HepG2 (cell line): ENCODE results near the gene ANTXR1. TPM values are rescaled to one million over a fixed set of nuclear protein-coding genes. Genes with fewer than 3 reads are reported as not detected.

Experiments
- ATF7 ChIP-seq, 2 experiments: fragments of 450-650 bp in 1 of 2; sonication (generic) in 1 of 2; formaldehyde crosslinking in 1 of 2; IDR thresholded peaks; 2 replicates each; pipeline versions ENCODE4 v1.4.0 to v1.6.1; 2016 to 2020; ENCODE audit warnings: antibody characterized with exemption in 1 of 2, mild to moderate bottlenecking in 1 of 2, missing genetic modification reagents in 1 of 2
- BRD4 ChIP-seq: sonication (generic); formaldehyde crosslinking; IDR thresholded peaks from 2 replicates; pipeline ENCODE4 v1.4.0; 2020; ENCODE audit warnings: missing genetic modification reagents
- CEBPB ChIP-seq: IDR thresholded peaks from 2 replicates; pipeline ENCODE4 v1.6.1; 2011; ENCODE audit warnings: low read depth, low read length, improper control_type of control experiment, borderline replicate concordance
- ELF1 ChIP-seq: sonication (generic); formaldehyde crosslinking; IDR thresholded peaks from 2 replicates; pipeline ENCODE4 v1.4.0; 2020; ENCODE audit warnings: missing genetic modification reagents
- HDAC2 ChIP-seq: sonication (generic); formaldehyde crosslinking; IDR thresholded peaks from 2 replicates; pipeline ENCODE4 v1.4.0; 2020; ENCODE audit warnings: missing genetic modification reagents
- HNRNPUL1 ChIP-seq: fragments of 200-400 bp; formaldehyde crosslinking; IDR thresholded peaks from 2 replicates; pipeline ENCODE4 v1.6.1; 2017; ENCODE audit warnings: low read depth, mild to moderate bottlenecking, low read length, moderate library complexity
- HOXA5 ChIP-seq: sonication (generic); formaldehyde crosslinking; IDR thresholded peaks from 2 replicates; pipeline ENCODE4 v1.4.0; 2020; ENCODE audit warnings: missing genetic modification reagents
- MED13 ChIP-seq: sonication (generic); formaldehyde crosslinking; IDR thresholded peaks from 2 replicates; pipeline ENCODE4 v1.5.0; 2020; ENCODE audit warnings: missing genetic modification reagents
- MIXL1 ChIP-seq: IDR thresholded peaks from 2 replicates; pipeline ENCODE4 v1.6.1; 2016
- MTA1 ChIP-seq: sonication (generic); formaldehyde crosslinking; IDR thresholded peaks from 2 replicates; pipeline ENCODE4 v1.4.0; 2020; ENCODE audit warnings: missing genetic modification reagents, mild to moderate bottlenecking, borderline replicate concordance
- REXO4 ChIP-seq: sonication (generic); formaldehyde crosslinking; IDR thresholded peaks from 2 replicates; pipeline ENCODE4 v1.8.0; 2022; ENCODE audit warnings: missing genetic modification reagents, mild to moderate bottlenecking, borderline replicate concordance
- SKI ChIP-seq: fragments of 450-650 bp; IDR thresholded peaks from one replicate; pipeline ENCODE4 v1.6.1; 2018; ENCODE audit warnings: mild to moderate bottlenecking; ENCODE audit not compliant: partially characterized antibody
- SP2 ChIP-seq: sonication (generic); formaldehyde crosslinking; IDR thresholded peaks from 2 replicates; pipeline ENCODE4 v1.5.1; 2020; ENCODE audit warnings: mild to moderate bottlenecking, missing genetic modification reagents
- SP4 ChIP-seq: sonication (generic); formaldehyde crosslinking; IDR thresholded peaks from 2 replicates; pipeline ENCODE4 v1.8.1; 2023; ENCODE audit warnings: mild to moderate bottlenecking, missing genetic modification reagents
- ZBTB42 ChIP-seq: sonication (generic); formaldehyde crosslinking; IDR thresholded peaks from 2 replicates; pipeline ENCODE4 v1.5.0; 2020; ENCODE audit warnings: mild to moderate bottlenecking, missing genetic modification reagents
- ZIK1 ChIP-seq: sonication (generic); formaldehyde crosslinking; IDR thresholded peaks from 2 replicates; pipeline ENCODE4 v1.5.0; 2020; ENCODE audit warnings: mild to moderate bottlenecking, low read depth, missing genetic modification reagents, borderline replicate concordance
- ZNF224 ChIP-seq: sonication (generic); formaldehyde crosslinking; IDR thresholded peaks from 2 replicates; pipeline ENCODE4 v1.5.0; 2020; ENCODE audit warnings: mild to moderate bottlenecking, missing genetic modification reagents
- ZNF460 ChIP-seq: sonication (generic); formaldehyde crosslinking; IDR thresholded peaks from 2 replicates; pipeline ENCODE4 v1.5.1; 2020; ENCODE audit warnings: missing genetic modification reagents, mild to moderate bottlenecking, borderline replicate concordance
- polyA plus RNA-seq, 8 experiments: library from polyadenylated mRNA; depleted of rRNA in 3 of 8; stranded (reverse) in 7 of 8; unstranded in 1 of 8; fragments of >200 nt; fragmentation: Illumina TruSeq in 4 of 8; extraction: Trizol in 4 of 8; gene quantifications; 2 replicates each; pipeline versions ENCODE4 v1.2.1 to v1.2.3, GENCODE V29; 2011 to 2016; ENCODE audit warnings: low read depth in 4 of 8, missing spikeins in 1 of 8, mixed read lengths in 1 of 8; ENCODE audit not compliant: insufficient read depth in 1 of 8
- total RNA-seq, 5 experiments: library from RNA; depleted of rRNA; stranded (reverse); fragments of >200 nt; fragmentation: Illumina TruSeq; extraction: Trizol; gene quantifications; 2 replicates each; pipeline ENCODE4 v1.2.3, GENCODE V29; 2016; ENCODE audit warnings: low read depth in 1 of 5
- TF ChIP-seq, protein P1 (sequence below): sonication (generic); formaldehyde crosslinking; IDR thresholded peaks from 2 replicates; pipeline ENCODE4 v1.8.1; 2022; ENCODE audit warnings: low read depth, mild to moderate bottlenecking, missing genetic modification reagents
- TF ChIP-seq, protein P2 (sequence below): IDR thresholded peaks from 2 replicates; pipeline ENCODE4 v1.6.1; 2016
- TF ChIP-seq, protein P3 (sequence below): sonication (generic); formaldehyde crosslinking; IDR thresholded peaks from 2 replicates; pipeline ENCODE4 v1.8.0; 2022; ENCODE audit warnings: mild to moderate bottlenecking, missing genetic modification reagents; ENCODE audit not compliant: insufficient replicate concordance

ANTXR1 gene
- total and polyA plus RNA-seq, 2 of the 13 experiments (the other 11 are each of a cell fraction or from before 2014, with no cell fraction given) = 4.5 to 12.7 TPM

DNA sequence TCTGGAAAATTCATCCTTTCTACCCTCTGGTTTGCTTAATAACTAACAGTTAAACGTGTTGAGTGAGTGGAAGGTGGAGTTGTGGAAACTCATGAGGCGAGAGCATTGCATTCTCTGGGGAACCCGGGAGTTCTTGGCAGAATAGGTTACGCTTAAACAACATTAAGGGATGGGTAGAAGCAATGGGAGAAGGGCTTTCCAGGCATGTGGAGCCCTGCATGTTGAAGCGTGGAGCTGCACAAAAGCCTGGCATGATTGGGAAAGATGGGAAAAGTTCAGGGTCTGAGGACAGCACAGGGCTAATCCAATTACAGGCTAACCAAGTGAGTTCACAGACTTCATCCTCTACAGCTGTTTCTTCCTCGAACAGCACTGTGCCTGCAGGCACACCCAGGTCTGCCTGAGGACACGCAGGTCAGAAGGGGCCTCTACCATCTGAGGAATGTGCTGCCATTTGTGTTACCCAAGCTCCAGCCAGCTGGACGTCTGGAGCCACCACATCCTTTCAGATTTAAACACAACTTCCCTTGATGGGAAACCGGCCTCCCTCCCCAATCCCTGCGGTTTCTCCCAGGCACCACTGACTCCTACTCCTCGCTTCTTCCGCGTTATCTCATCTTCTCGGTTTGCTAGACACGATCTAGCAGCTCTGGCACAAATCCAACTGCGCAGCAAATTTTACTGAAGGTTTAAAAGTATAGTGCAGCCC is 164.2 kb downstream of the ANTXR1 start (continued):
- no peak for TF ChIP-seq SP4 (CRISPR knock-in tag)
- 0 out of 2 replicates have a peak, but pooled peaks have one; percentile 46 for TF ChIP-seq ZBTB42 (CRISPR knock-in tag)
- TF ChIP-seq ATF7 (IDR thresholded peaks at IDR 0.05) = no peak
- TF ChIP-seq ATF7 (CRISPR knock-in tag; IDR thresholded peaks at IDR 0.05) = peak; percentile 49; the same call in 1 of the 2 replicates
- TF ChIP-seq REXO4 = no peak
- TF ChIP-seq, protein P1, sequence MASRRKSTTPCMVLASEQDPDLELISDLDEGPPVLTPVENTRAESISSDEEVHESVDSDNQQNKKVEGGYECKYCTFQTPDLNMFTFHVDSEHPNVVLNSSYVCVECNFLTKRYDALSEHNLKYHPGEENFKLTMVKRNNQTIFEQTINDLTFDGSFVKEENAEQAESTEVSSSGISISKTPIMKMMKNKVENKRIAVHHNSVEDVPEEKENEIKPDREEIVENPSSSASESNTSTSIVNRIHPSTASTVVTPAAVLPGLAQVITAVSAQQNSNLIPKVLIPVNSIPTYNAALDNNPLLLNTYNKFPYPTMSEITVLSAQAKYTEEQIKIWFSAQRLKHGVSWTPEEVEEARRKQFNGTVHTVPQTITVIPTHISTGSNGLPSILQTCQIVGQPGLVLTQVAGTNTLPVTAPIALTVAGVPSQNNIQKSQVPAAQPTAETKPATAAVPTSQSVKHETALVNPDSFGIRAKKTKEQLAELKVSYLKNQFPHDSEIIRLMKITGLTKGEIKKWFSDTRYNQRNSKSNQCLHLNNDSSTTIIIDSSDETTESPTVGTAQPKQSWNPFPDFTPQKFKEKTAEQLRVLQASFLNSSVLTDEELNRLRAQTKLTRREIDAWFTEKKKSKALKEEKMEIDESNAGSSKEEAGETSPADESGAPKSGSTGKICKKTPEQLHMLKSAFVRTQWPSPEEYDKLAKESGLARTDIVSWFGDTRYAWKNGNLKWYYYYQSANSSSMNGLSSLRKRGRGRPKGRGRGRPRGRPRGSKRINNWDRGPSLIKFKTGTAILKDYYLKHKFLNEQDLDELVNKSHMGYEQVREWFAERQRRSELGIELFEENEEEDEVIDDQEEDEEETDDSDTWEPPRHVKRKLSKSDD (CRISPR knock-in tag) = peak; percentile 88
- TF ChIP-seq ZIK1 = no peak
- TF ChIP-seq SKI = peak; percentile 38
- TF ChIP-seq, protein P2, sequence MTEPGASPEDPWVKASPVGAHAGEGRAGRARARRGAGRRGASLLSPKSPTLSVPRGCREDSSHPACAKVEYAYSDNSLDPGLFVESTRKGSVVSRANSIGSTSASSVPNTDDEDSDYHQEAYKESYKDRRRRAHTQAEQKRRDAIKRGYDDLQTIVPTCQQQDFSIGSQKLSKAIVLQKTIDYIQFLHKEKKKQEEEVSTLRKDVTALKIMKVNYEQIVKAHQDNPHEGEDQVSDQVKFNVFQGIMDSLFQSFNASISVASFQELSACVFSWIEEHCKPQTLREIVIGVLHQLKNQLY (CRISPR knock-in tag) = peak; percentile 56; the same call in 1 of the 2 replicates
- TF ChIP-seq SP2 (CRISPR knock-in tag) = no peak
- TF ChIP-seq, protein P3, sequence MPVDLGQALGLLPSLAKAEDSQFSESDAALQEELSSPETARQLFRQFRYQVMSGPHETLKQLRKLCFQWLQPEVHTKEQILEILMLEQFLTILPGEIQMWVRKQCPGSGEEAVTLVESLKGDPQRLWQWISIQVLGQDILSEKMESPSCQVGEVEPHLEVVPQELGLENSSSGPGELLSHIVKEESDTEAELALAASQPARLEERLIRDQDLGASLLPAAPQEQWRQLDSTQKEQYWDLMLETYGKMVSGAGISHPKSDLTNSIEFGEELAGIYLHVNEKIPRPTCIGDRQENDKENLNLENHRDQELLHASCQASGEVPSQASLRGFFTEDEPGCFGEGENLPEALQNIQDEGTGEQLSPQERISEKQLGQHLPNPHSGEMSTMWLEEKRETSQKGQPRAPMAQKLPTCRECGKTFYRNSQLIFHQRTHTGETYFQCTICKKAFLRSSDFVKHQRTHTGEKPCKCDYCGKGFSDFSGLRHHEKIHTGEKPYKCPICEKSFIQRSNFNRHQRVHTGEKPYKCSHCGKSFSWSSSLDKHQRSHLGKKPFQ = peak; percentile 62
- TF ChIP-seq HNRNPUL1 = no peak
- 0 out of 2 replicates have a peak, but pooled peaks have one; percentile 6 for TF ChIP-seq ELF1 (CRISPR knock-in tag)
- peak; percentile 40; the same call in 1 of the 2 replicates for TF ChIP-seq CEBPB
- TF ChIP-seq BRD4 = peak; percentile 88
- TF ChIP-seq MED13 (CRISPR knock-in tag) = no peak
- peak; percentile 75 for TF ChIP-seq HDAC2 (CRISPR knock-in tag)
- no peak for TF ChIP-seq ZNF460 (CRISPR knock-in tag)
- peak; percentile 100 for TF ChIP-seq MIXL1 (CRISPR knock-in tag)
- no peak for TF ChIP-seq HOXA5 (CRISPR knock-in tag)
- TF ChIP-seq MTA1 (CRISPR knock-in tag) = no peak
- TF ChIP-seq ZNF224 = 0 out of 2 replicates have a peak, but pooled peaks have one; percentile 58
